GM12878 (cell line): ENCODE measurements around the gene ABCC1. TPM values are rescaled to one million over a fixed set of nuclear protein-coding genes. Genes with fewer than 3 reads are reported as not detected.

ENCODE experiments used
- ATAC-seq: fragments of 200-7000 bp; cut with Tn5 transposase; 3 replicates; pipeline ENCODE4 v1.9.1; 2020; ENCODE audit warnings: mild to moderate bottlenecking, moderate library complexity
- BruUV-seq: library from RNA; stranded (reverse); fragments of 400-500 nt; replicated peaks from 2 replicates; lab custom pipeline; 2021; lab: Mats Ljungman, UMichigan
- CTCF ChIA-PET: fragments of 300-600 bp; sonication (Branson Sonifier 250); formaldehyde crosslinking; extraction: SDS; loops from one replicate; lab custom pipeline; 2021; ENCODE audit warnings: inconsistent platforms; lab: Yijun Ruan, JAX
- POLR2A ChIA-PET: fragments of 350-600 bp; formaldehyde crosslinking; extraction: SDS; loops from one replicate; lab custom pipeline; 2021; ENCODE audit warnings: inconsistent platforms; lab: Charles Lee
- RAD21 ChIA-PET: fragments of 300-600 bp; sonication (Branson Sonifier 250); formaldehyde crosslinking; loops from one replicate; lab custom pipeline; 2023; ENCODE audit warnings: antibody characterized with exemption; ENCODE audit not compliant: unreplicated experiment; lab: Charles Lee
- SMC1A ChIA-PET: fragments of 300-600 bp; sonication (Branson Sonifier 250); formaldehyde crosslinking; loops from one replicate; lab custom pipeline; 2023; ENCODE audit not compliant: unreplicated experiment, uncharacterized antibody; lab: Charles Lee
- DNase-seq: peaks from one replicate; pipeline ENCODE4 v3.0.0-alpha.2; 2011; ENCODE audit warnings: low read depth, low spot score
- FAIRE-seq: peaks from 3 replicates; lab custom pipeline; 2011; peaks lifted over from hg19 to GRCh38; lab: Jason Lieb, UNC
- H2AFZ ChIP-seq: 2 replicates; pipeline ENCODE4 v1.6.0; 2011; ENCODE audit warnings: low read depth, low read length, control low read depth; ENCODE audit not compliant: control insufficient read depth
- H3K27ac ChIP-seq: 2 replicates; pipeline ENCODE4 v1.5.1; 2011; ENCODE audit warnings: control low read depth; ENCODE audit not compliant: control insufficient read depth, insufficient read depth
- H3K27me3 ChIP-seq, 2 experiments: replicated peaks in 1 of 2; 2 replicates each; pipeline versions ENCODE4 v1.6.0 to v1.6.1; 2011; ENCODE audit warnings: low read length in 1 of 2; ENCODE audit not compliant: control insufficient read depth in 2 of 2, insufficient read depth in 2 of 2
- H3K36me3 ChIP-seq, 2 experiments: 2 replicates each; pipeline ENCODE4 v1.5.1; 2011; ENCODE audit warnings: low read length in 1 of 2; ENCODE audit not compliant: control insufficient read depth in 2 of 2, insufficient read depth in 2 of 2
- H3K4me1 ChIP-seq: 2 replicates; pipeline ENCODE4 v1.6.1; 2011; ENCODE audit warnings: mild to moderate bottlenecking, low read length, moderate library complexity, mixed read lengths; ENCODE audit not compliant: control insufficient read depth, insufficient read depth
- H3K4me2 ChIP-seq: 2 replicates; pipeline ENCODE4 v1.6.0; 2011; ENCODE audit warnings: control low read depth; ENCODE audit not compliant: control insufficient read depth, insufficient read depth
- H3K4me3 ChIP-seq: fragments of 200-600 bp; sonication (generic); 2 replicates; pipeline ENCODE4 v1.5.1; 2016
- H3K79me2 ChIP-seq: 2 replicates; pipeline ENCODE4 v1.6.0; 2011; ENCODE audit warnings: low read length; ENCODE audit not compliant: control insufficient read depth, insufficient read depth
- H3K9ac ChIP-seq: 2 replicates; pipeline ENCODE4 v1.8.0; 2011; ENCODE audit warnings: low read length, control low read depth, mixed read lengths; ENCODE audit not compliant: control insufficient read depth, insufficient read depth
- H3K9me3 ChIP-seq: replicated peaks from 3 replicates; pipeline ENCODE4 v1.5.1; 2011; ENCODE audit warnings: mild to moderate bottlenecking, low read length; ENCODE audit not compliant: control insufficient read depth, insufficient read depth
- H4K20me1 ChIP-seq: 2 replicates; pipeline ENCODE4 v1.6.0; 2011; ENCODE audit not compliant: control insufficient read depth, insufficient read depth
- BCLAF1 ChIP-seq: fragments of 450-650 bp; IDR thresholded peaks from 2 replicates; pipeline ENCODE4 v1.6.1; 2017; ENCODE audit warnings: antibody characterized with exemption, mild to moderate bottlenecking, moderate library complexity
- CTCF ChIP-seq, 3 experiments: IDR thresholded peaks in 2 of 3; conservative IDR thresholded peaks in 1 of 3; 2 replicates each; pipeline ENCODE4 v1.5.1; 2011; ENCODE audit warnings: low read depth in 3 of 3, low read length in 3 of 3, mild to moderate bottlenecking in 3 of 3, control low read depth in 2 of 3, moderate library complexity in 2 of 3, inconsistent platforms in 1 of 3, mixed read lengths in 1 of 3; ENCODE audit not compliant: control insufficient read depth in 2 of 3, insufficient read depth in 1 of 3; ENCODE audit errors: extremely low read depth in 1 of 3
- ESRRA ChIP-seq: IDR thresholded peaks from 2 replicates; pipeline ENCODE4 v1.6.1; 2012; ENCODE audit warnings: mild to moderate bottlenecking, low read length, improper control_type of control experiment
- GATAD2B ChIP-seq: fragments of 450-650 bp; conservative IDR thresholded peaks from 2 replicates; pipeline ENCODE4 v1.6.1; 2017; ENCODE audit warnings: low read depth, mild to moderate bottlenecking, moderate library complexity
- KLF5 ChIP-seq: fragments of 450-650 bp; IDR thresholded peaks from 2 replicates; pipeline ENCODE4 v1.6.1; 2014; ENCODE audit warnings: mild to moderate bottlenecking; ENCODE audit not compliant: partially characterized antibody
- MXI1 ChIP-seq: fragments of 150-350 bp; IDR thresholded peaks from 2 replicates; pipeline ENCODE4 v1.6.1; 2011; ENCODE audit warnings: low read depth, mild to moderate bottlenecking, inconsistent platforms, low read length, improper control_type of control experiment
- NFXL1 ChIP-seq: fragments of 450-650 bp; IDR thresholded peaks from 2 replicates; pipeline ENCODE4 v1.6.1; 2017; ENCODE audit warnings: antibody characterized with exemption, mild to moderate bottlenecking, borderline replicate concordance
- NRF1 ChIP-seq: conservative IDR thresholded peaks from 2 replicates; pipeline ENCODE4 v1.6.1; 2011; ENCODE audit warnings: mild to moderate bottlenecking, low read depth, low read length, improper control_type of control experiment
- RB1 ChIP-seq: fragments of 450-650 bp; formaldehyde crosslinking; IDR thresholded peaks from 2 replicates; pipeline ENCODE4 v1.6.1; 2017; ENCODE audit warnings: mild to moderate bottlenecking, borderline replicate concordance
- RFX5 ChIP-seq: IDR thresholded peaks from 2 replicates; pipeline ENCODE4 v1.6.1; 2011; ENCODE audit warnings: low read depth, low read length, improper control_type of control experiment
- SMAD5 ChIP-seq: IDR thresholded peaks from 2 replicates; pipeline ENCODE4 v1.6.1; 2016; ENCODE audit warnings: antibody characterized with exemption, low read depth
- SMC3 ChIP-seq: IDR thresholded peaks from 2 replicates; pipeline ENCODE4 v1.6.1; 2011; ENCODE audit warnings: low read length, improper control_type of control experiment, borderline replicate concordance
- ZNF592 ChIP-seq: fragments of 450-650 bp; IDR thresholded peaks from 2 replicates; pipeline ENCODE4 v1.6.1; 2017; ENCODE audit warnings: mild to moderate bottlenecking, moderate library complexity
- WGBS: methylation state at CpG from one replicate; pipeline ENCODE4 v1.1.6; 2016; ENCODE audit warnings: low lambda C conversion rate; ENCODE audit not compliant: insufficient replicate concordance, insufficient coverage; ENCODE audit errors: missing lambda C conversion rate; 5-methylcytosine and 5-hydroxymethylcytosine counted together
- in situ Hi-C: fragments of 300-500 bp; cut with MboI; formaldehyde crosslinking; loops from 9 replicates; pipeline ENCODE4 v1.14.3; 2018; ENCODE audit warnings: mixed read lengths
- intact Hi-C: fragments of 100-400 bp; cut with micrococcal nuclease; formaldehyde crosslinking; loops from one replicate; pipeline ENCODE4 v1.14.2; 2022; ENCODE audit not compliant: unreplicated experiment
- polyA plus RNA-seq, 11 experiments: library from polyadenylated mRNA; depleted of rRNA in 4 of 11; unstranded in 6 of 11; stranded (reverse) in 5 of 11; fragments of >200 nt; fragmentation: Nextera tagmentation in 4 of 11; fragmentation: Illumina TruSeq in 1 of 11; extraction: Ambion mirVana in 4 of 11; extraction: Trizol in 1 of 11; gene quantifications; 1 replicate in 1 of 11; 2 replicates in 10 of 11; pipeline versions ENCODE4 v1.2.1 to v1.2.3, GENCODE V29; 2011 to 2016; ENCODE audit warnings: inconsistent platforms in 2 of 11, missing spikeins in 2 of 11, low read depth in 1 of 11
- total RNA-seq, 4 experiments: library from RNA; depleted of rRNA in 3 of 4; stranded (reverse); fragments of >200 nt in 3 of 4; fragmentation: Illumina TruSeq in 1 of 4; extraction: Trizol in 1 of 4; gene quantifications; 2 replicates each; pipeline versions ENCODE4 v1.2.1 to v1.2.3, GENCODE V29; 2013 to 2021
- TF ChIP-seq, protein P1 (sequence below): fragments of 450-650 bp; IDR thresholded peaks from 2 replicates; pipeline ENCODE4 v1.6.1; 2017; ENCODE audit warnings: mild to moderate bottlenecking, low read depth, inconsistent platforms; ENCODE audit not compliant: poor library complexity, severe bottlenecking

ABCC1 gene
- total and polyA plus RNA-seq, 10 of the 15 experiments (the other 5 are each of a cell fraction or from before 2014, with no cell fraction given), result 3.2 to 44.6 (median 14.5) TPM

- ChIA-PET SMC1A (no interaction called here), POLR2A (no interaction called here), CTCF (no interaction called here), RAD21 (no interaction called here)
- BruUV-seq, result no TSS peak
- DNase-seq (no peak), ATAC-seq (no peak), FAIRE-seq (no peak)
- intact Hi-C loops (no loop called here), in situ Hi-C loops (no loop called here)
- Histone ChIP-seq H3K9me3 (peaks cover 11% of the 10 kb centered on the region), H3K36me3 (peaks cover 7 to 12% of the 10 kb centered on the region in 2 experiments), H3K4me3 (no peak overlapping the region), H3K27ac (no peak overlapping the region), H3K27me3 (no peaks in the 10 kb centered on the region), H3K9ac (no peak overlapping the region), H4K20me1 (no peaks in the 10 kb centered on the region; the same call in 1 of the 2 replicates), H3K4me1 (no peaks in the 10 kb centered on the region), H3K4me2 (no peak overlapping the region), H3K79me2 (peaks cover 54% of the 10 kb centered on the region), H2AFZ (no peak overlapping the region)
- 91% methylated on average over 9 of the region's 9 CpGs for WGBS
- TF ChIP-seq RFX5 (no peak), BCLAF1 (no peak), SMAD5 (no peak), NRF1 (no peak), ZNF592 (no peak), ESRRA (no peak), NFXL1 (no peak), KLF5 (no peak), GATAD2B (no peak), MXI1 (no peak), RB1 (no peak), CTCF (IDR thresholded peaks at IDR 0.05 in 2 of 3, conservative IDR thresholded peaks at IDR 0.05 in 1 of 3; ENCODE audit: control insufficient read depth in 2 of 3, extremely low read depth in 1 of 3, insufficient read depth in 1 of 3, low read depth in 3 of 3, low read length in 3 of 3) (no peak), SMC3 (no peak)
- TF ChIP-seq, protein P1, sequence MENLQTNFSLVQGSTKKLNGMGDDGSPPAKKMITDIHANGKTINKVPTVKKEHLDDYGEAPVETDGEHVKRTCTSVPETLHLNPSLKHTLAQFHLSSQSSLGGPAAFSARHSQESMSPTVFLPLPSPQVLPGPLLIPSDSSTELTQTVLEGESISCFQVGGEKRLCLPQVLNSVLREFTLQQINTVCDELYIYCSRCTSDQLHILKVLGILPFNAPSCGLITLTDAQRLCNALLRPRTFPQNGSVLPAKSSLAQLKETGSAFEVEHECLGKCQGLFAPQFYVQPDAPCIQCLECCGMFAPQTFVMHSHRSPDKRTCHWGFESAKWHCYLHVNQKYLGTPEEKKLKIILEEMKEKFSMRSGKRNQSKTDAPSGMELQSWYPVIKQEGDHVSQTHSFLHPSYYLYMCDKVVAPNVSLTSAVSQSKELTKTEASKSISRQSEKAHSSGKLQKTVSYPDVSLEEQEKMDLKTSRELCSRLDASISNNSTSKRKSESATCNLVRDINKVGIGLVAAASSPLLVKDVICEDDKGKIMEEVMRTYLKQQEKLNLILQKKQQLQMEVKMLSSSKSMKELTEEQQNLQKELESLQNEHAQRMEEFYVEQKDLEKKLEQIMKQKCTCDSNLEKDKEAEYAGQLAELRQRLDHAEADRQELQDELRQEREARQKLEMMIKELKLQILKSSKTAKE, result no peak
These were observed 36.8 kb downstream of the ABCC1 start for GRCh38 chr16:15986261-15986660.
